HG03064 (cell line): ENCODE results near the gene USP40.

Experiments
- ATAC-seq: cut with Tn5 transposase; IDR thresholded peaks from one replicate; pipeline ENCODE4 v1.9.1; 2021; ENCODE audit warnings: low read depth; ENCODE audit not compliant: unreplicated experiment

The USP40 gene

GRCh38 chr2:233563663-233564430 is 2.7 kb downstream of the USP40 start:
- no peak for ATAC-seq

GRCh38 chr2:233556881-233557736 is 9.5 kb downstream of the USP40 start:
- no peak for ATAC-seq

DNA sequence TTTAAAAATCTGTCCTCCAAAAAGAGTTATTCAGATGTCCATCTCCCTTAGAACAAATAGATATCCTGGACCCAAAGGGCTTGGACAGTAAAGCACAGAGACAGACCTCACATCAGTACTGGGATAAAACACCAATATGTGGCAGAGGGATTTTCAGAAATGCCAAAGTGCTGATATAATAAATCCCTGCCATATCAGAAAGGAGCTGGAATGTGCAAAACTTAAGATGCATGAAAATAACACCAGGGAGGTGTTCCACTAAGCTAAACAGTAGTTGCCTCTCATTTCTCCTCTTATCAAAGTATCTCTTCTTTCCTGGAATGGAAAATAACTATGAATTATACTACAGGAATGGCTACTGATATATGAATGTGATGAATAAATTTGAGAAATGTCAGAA is 13.2 kb downstream of the USP40 start:
- ATAC-seq = no peak

GRCh38 chr2:233551491-233551890 is 15.1 kb downstream of the USP40 start:
- ATAC-seq = no peak

- ATAC-seq = no peak
Measured at GRCh38 chr2:233546774-233547173, 19.8 kb downstream of the USP40 start.

DNA sequence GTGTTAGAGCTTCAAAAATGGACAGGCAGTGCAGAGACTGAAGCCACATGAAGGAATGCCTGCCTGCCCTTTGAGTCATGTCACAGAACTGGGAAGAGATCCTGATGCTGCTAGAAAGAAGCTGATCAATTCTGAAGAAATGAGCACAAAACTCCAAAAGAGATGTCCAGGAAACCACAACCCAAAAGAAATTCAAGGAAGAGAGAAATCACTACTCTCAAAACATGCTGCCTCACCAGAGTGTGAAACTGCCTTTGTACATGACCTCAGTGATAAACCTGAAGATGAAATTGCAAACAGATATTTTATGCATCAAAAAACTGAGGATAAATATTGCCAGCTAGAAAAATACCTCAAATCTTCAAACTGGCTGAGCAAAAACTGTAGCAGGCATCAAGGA is 20.5 kb downstream of the USP40 start:
- ATAC-seq = no peak

GRCh38 chr2:233544200-233544610 is 22.4 kb downstream of the USP40 start:
- no peak for ATAC-seq

GRCh38 chr2:233542507-233542906 is 24.1 kb downstream of the USP40 start:
- ATAC-seq = no peak

DNA sequence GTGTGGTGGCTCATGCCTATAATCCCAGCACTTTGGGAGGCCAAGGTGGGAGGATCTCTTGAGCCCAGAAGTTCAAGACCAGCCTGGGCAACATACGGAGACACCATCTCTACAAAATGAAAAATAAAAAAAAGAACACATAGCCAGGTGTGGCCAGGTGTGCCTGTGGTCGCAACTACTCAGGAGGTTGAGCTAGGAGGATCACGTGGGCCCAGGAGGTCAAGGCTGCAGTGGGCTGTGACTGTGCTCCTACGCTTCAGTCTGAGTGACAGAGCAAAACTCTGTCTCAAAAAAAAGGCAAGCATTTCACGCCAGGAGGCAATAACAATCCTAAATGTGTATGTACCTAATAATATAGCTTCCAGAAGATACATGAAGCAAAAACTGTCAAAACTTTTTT is 27.8 kb downstream of the USP40 start:
- ATAC-seq = no peak

- no peak for ATAC-seq
Measured at GRCh38 chr2:233535271-233535670, 31.3 kb downstream of the USP40 start.

DNA sequence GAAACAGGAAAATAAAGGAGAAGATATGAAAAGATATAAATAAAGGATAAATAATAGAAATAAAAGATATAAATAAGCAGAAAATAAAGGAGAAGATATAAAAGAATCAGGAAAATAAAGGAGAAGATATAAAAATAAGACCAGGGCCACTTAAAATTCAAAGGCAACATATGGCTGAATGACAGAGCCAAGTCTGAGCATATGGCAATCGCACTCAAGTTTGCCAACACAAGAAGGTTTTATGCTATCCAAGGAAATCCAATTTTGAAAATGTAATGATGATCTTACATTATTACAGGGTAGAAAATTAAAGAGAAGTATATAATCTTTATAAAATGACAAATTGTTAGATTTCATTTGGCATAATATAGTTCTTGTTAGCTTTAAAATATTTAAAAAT is 33.6 kb downstream of the USP40 start:
- ATAC-seq = no peak

DNA sequence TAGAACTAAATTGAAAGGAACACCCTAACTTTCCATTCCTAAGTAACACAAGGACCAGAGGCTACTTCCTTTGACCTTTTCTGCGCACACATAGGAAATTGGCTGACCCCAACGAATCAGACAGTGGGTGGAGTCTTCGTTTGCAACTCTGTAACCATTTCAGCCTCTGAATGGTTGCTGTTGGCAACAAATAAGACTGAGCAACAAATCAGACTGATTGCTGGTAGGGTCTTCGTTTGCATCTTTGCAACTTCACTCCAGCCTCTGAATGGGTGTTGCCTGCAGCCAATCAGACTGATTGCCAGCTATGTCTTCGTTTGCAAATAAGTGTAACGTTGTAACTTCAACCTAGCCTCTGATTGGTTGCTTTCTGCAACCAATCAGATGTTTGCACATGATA is 34.6 kb downstream of the USP40 start:
- ATAC-seq = no peak

DNA sequence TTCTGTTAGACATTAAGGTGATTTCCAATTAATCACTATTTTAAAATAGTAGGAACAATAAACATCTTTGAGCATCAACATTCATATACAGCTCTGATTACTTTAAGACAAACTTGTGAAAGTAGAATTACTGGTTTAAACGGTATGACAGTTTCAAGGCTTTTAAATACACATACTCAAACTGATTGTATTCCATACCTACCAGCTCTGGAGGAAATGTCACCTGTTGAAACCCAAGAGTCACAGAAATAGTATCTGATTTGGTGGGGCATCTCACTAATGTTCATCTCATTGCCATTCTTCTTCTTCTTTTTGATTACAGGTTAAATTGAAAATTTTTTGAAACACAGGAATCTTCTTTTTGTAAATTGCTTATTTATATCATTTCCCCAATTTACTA is 36.2 kb downstream of the USP40 start:
- ATAC-seq = no peak

DNA sequence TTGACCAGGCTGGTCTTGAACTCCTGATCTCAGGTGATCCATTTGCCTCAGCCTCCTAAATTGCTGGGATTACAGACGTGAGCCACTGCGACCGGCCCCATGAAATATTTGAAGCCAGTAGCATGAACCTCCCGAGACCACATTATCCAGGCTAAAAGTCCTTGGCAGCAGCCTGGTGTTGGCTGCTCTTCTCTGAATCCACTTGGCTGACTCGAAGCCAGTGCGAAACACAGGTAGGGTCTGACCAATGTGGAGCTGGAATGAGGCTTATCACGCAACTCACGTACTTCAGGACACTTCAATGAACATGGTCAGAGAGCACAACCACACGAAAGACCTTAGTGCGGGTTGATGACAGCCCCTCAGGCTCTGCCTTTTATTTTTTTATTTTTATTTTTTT is 38.4 kb downstream of the USP40 start:
- no peak for ATAC-seq

DNA sequence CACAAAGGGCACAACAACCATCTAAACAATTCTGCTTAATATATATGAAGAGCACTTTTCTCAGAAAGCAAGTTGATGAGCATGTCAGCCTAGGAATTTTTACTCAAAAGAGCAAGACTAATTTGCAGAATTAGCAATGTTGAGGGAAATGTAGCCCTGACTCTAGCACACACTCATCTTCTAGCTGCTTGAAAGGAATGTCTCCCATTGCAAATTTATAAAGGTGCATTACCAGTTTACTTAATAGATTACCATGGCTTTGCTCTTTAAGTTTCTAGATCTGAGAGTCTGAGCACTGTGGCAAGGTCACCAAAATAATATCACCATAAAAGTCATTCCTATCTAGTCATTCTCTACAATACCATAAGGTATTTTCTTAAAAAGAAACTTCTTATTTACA is 40.8 kb downstream of the USP40 start:
- ATAC-seq = no peak

DNA sequence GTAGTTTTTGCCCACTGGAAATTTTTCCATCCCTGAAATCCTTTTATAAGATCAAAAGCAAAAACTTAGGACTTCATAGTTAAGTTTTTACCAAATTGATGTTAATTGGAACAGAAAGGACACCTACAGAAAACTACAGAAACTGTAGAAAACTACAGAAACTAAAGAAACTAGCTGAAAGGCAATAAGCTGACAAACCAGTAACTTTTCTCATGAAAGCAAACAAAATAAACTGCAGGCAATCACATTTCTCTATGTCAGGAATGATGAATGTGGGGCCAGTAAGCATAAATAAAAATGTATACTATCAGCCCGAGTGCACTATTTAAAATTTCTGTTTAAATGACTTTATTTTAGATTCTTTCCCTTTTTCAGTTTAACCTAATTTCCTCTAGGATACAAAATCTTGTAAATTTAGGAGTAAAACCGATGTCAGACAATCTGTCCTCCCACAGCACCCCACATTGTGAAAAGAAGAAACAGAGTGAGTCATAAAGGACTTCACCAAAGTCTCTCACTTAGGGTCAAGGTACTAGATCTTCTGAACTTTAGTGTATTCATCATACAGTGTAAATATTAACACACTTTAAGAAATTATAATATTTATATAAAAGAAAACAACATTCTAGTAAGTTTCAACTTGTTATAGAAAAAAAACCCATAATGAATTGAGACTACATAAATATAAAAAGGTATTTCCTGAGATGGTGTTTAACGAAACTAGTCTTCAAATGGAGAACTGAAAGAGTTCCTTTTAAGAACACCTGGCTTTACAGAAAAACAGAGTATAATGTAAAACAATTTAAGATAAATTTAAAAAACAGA is 46.6 kb downstream of the USP40 start:
- ATAC-seq = peak; percentile 93

DNA sequence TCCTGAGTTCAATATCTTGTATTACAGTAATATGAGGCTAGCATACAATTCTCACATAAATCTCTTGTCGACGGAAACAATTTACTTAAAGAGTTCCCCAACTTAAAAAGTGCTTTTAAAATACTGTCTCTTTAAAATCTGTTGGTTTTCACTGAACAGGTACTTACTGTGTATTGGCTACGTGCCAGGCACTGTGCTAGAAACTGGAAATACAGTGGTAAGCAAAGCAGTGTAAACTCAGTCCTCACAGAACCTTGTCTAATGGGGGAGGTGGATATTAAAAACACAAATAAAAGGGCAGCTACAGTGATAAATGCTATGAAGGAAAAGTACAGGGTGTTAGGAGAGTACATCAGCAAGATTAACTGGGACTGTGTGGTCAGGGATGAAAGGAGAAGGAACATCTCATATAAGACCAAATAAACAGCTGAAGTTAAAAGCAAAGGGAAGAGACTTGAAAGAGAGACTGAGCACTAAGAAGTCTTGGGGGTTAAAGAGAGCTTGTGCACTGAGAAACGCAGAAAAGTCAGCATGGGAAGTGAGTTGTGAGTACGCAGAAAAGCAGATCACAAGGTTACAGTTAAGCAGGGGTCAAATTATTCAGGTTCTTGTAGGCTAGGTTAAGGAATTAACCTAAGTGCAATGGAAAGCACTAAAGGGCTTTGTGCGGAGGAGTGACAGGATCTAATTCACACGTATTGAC is 52.5 kb downstream of the USP40 start:
- ATAC-seq = no peak

GRCh38 chr2:233503947-233504637 is 62.5 kb downstream of the USP40 start:
- peak; percentile 61 for ATAC-seq

DNA sequence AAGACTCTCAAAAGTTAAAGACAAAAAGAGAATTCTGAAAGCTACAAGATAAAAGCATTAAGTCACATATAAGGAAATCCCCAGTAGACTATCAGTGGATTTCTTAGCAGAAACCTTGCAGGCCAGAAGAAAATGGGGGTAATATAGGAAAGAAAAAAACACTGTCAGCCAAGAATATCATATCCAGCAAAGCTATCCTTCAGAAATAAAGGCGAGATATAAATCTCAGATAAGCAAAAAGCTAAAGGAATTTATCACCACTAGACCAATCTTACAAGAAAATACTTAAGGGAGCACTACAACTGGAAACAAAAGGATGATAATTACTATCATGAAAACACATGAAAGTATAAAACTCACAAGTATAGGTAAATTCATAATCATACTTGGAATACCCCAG is 63.1 kb downstream of the USP40 start:
- no peak for ATAC-seq
